HEK293 (cell line): Measurements from ENCODE around the gene SCAF1.

Experiments
- CTCF ChIA-PET: fragments of 350-600 bp; formaldehyde crosslinking; extraction: SDS; loops from one replicate; lab custom pipeline; 2021; ENCODE audit warnings: antibody characterized with exemption; lab: Yijun Ruan, JAX
- POLR2A ChIA-PET: fragments of 300-600 bp; formaldehyde crosslinking; extraction: SDS; loops from one replicate; lab custom pipeline; 2020; ENCODE audit warnings: antibody characterized with exemption, inconsistent platforms; lab: Yijun Ruan, JAX
- H3K27ac ChIP-seq: fragments of 200-500 bp; sonication (Bioruptor generic); 2 replicates; pipeline ENCODE4 v1.5.1; 2014; ENCODE audit warnings: low read depth, low read length, control low read depth, inconsistent platforms; ENCODE audit errors: extremely low read depth
- H3K36me3 ChIP-seq, 2 experiments: fragments of 200-500 bp in 1 of 2; sonication (Bioruptor generic) in 1 of 2; 1 replicate in 1 of 2; 2 replicates in 1 of 2; pipeline ENCODE4 v1.5.1; 2014 to 2017; ENCODE audit warnings: inconsistent platforms in 2 of 2, low read length in 2 of 2; ENCODE audit not compliant: control insufficient read depth in 2 of 2, insufficient read depth in 1 of 2
- H3K4me1 ChIP-seq: fragments of 200-500 bp; sonication (Bioruptor generic); 2 replicates; pipeline ENCODE4 v1.5.1; 2014; ENCODE audit warnings: mild to moderate bottlenecking, low read length, inconsistent platforms; ENCODE audit not compliant: control insufficient read depth, insufficient read depth
- H3K4me3 ChIP-seq: 2 replicates; pipeline ENCODE4 v1.5.1; 2011; ENCODE audit warnings: low read depth, mild to moderate bottlenecking, control low read depth, low read length, moderate library complexity
- H3K9me3 ChIP-seq: fragments of 200-500 bp; sonication (Bioruptor generic); 2 replicates; pipeline ENCODE4 v1.5.1; 2014; ENCODE audit warnings: low read depth, low read length, inconsistent platforms; ENCODE audit not compliant: control insufficient read depth, insufficient read depth
- EGR2 ChIP-seq: fragments of 450-650 bp; formaldehyde crosslinking; IDR thresholded peaks from 2 replicates; pipeline ENCODE4 v1.5.1; 2016; ENCODE audit warnings: low read depth, missing biosample characterization, missing genetic modification characterization
- ELK4 ChIP-seq: IDR thresholded peaks from 2 replicates; pipeline ENCODE4 v1.6.1; 2011; ENCODE audit warnings: mild to moderate bottlenecking, low read depth, low read length, borderline replicate concordance
- KLF8 ChIP-seq: fragments of 450-650 bp; formaldehyde crosslinking; IDR thresholded peaks from 2 replicates; pipeline ENCODE4 v1.5.1; 2016; ENCODE audit warnings: missing biosample characterization, missing genetic modification characterization
- PATZ1 ChIP-seq: fragments of 450-650 bp; formaldehyde crosslinking; IDR thresholded peaks from 2 replicates; pipeline ENCODE4 v1.5.1; 2016; ENCODE audit warnings: missing biosample characterization, missing genetic modification characterization
- PBX3 ChIP-seq: sonication (generic); formaldehyde crosslinking; IDR thresholded peaks from 2 replicates; pipeline ENCODE4 v1.8.1; 2022; ENCODE audit warnings: mild to moderate bottlenecking, moderate library complexity, missing genetic modification reagents
- ZFP37 ChIP-seq: fragments of 450-650 bp; formaldehyde crosslinking; IDR thresholded peaks from 2 replicates; pipeline ENCODE4 v1.5.1; 2016; ENCODE audit warnings: missing biosample characterization, missing genetic modification characterization
- ZNF202 ChIP-seq: fragments of 450-650 bp; formaldehyde crosslinking; IDR thresholded peaks from 2 replicates; pipeline ENCODE4 v1.5.1; 2016; ENCODE audit warnings: missing biosample characterization, missing genetic modification characterization, borderline replicate concordance
- ZNF26 ChIP-seq: fragments of 450-650 bp; formaldehyde crosslinking; IDR thresholded peaks from 2 replicates; pipeline ENCODE4 v1.5.1; 2016; ENCODE audit warnings: missing biosample characterization, missing genetic modification characterization
- ZNF501 ChIP-seq: fragments of 450-650 bp; formaldehyde crosslinking; IDR thresholded peaks from 2 replicates; pipeline ENCODE4 v1.5.1; 2016; ENCODE audit warnings: missing biosample characterization, missing genetic modification characterization
- ZNF624 ChIP-seq: fragments of 450-650 bp; formaldehyde crosslinking; IDR thresholded peaks from 2 replicates; pipeline ENCODE4 v1.5.1; 2017; ENCODE audit warnings: missing biosample characterization, missing genetic modification characterization
- ZNF629 ChIP-seq: fragments of 450-650 bp; formaldehyde crosslinking; IDR thresholded peaks from 2 replicates; pipeline ENCODE4 v1.5.1; 2017; ENCODE audit warnings: missing biosample characterization, missing genetic modification characterization
- ZNF664 ChIP-seq: fragments of 450-650 bp; formaldehyde crosslinking; IDR thresholded peaks from 2 replicates; pipeline ENCODE4 v1.5.1; 2016; ENCODE audit warnings: missing biosample characterization, missing genetic modification characterization
- ZNF768 ChIP-seq: fragments of 450-650 bp; formaldehyde crosslinking; IDR thresholded peaks from 2 replicates; pipeline ENCODE4 v1.5.1; 2018; ENCODE audit warnings: missing biosample characterization, mild to moderate bottlenecking, missing genetic modification characterization
- ZNF792 ChIP-seq: fragments of 450-650 bp; formaldehyde crosslinking; IDR thresholded peaks from 2 replicates; pipeline ENCODE4 v1.5.1; 2016; ENCODE audit warnings: missing biosample characterization, missing genetic modification characterization
- ZNF837 ChIP-seq: fragments of 450-650 bp; formaldehyde crosslinking; IDR thresholded peaks from 2 replicates; pipeline ENCODE4 v1.5.1; 2016; ENCODE audit warnings: missing biosample characterization, missing genetic modification characterization
- ZNF843 ChIP-seq: fragments of 450-650 bp; formaldehyde crosslinking; IDR thresholded peaks from 2 replicates; pipeline ENCODE4 v1.5.1; 2016; ENCODE audit warnings: missing biosample characterization, missing genetic modification characterization
- ZSCAN30 ChIP-seq: fragments of 450-650 bp; IDR thresholded peaks from 2 replicates; pipeline ENCODE4 v1.5.1; 2018; ENCODE audit warnings: missing biosample characterization, mild to moderate bottlenecking, missing genetic modification characterization, moderate library complexity
- TF ChIP-seq, protein P1 (sequence below): fragments of 450-650 bp; formaldehyde crosslinking; conservative IDR thresholded peaks from 2 replicates; pipeline ENCODE4 v1.5.1; 2016; ENCODE audit warnings: low read depth, missing biosample characterization, missing genetic modification characterization
- TF ChIP-seq, protein P2 (sequence below): fragments of 450-650 bp; formaldehyde crosslinking; IDR thresholded peaks from 2 replicates; pipeline ENCODE4 v1.5.1; 2016; ENCODE audit warnings: missing biosample characterization, missing genetic modification characterization

SCAF1 gene

GRCh38 chr19:49672131-49672919 lies 30.3 kb downstream of the SCAF1 start (continued):
- TF ChIP-seq ELK4 (no peak), ZNF629 (tag by site-specific recombination) (peak; percentile 35; the same call in 1 of the 2 replicates), PBX3 (CRISPR knock-in tag) (0 out of 2 replicates have a peak, but pooled peaks have one; percentile 35), ZNF202 (tag by site-specific recombination) (no peak), PATZ1 (peak; percentile 92), ZNF501 (peak; percentile 84), ZNF837 (tag by site-specific recombination) (no peak), ZSCAN30 (tag by site-specific recombination) (no peak), ZFP37 (tag by site-specific recombination) (no peak; the same call in 1 of the 2 replicates), ZNF843 (tag by site-specific recombination) (peak; percentile 50; the same call in 1 of the 2 replicates), ZNF26 (tag by site-specific recombination) (no peak)
- TF ChIP-seq, protein P1, sequence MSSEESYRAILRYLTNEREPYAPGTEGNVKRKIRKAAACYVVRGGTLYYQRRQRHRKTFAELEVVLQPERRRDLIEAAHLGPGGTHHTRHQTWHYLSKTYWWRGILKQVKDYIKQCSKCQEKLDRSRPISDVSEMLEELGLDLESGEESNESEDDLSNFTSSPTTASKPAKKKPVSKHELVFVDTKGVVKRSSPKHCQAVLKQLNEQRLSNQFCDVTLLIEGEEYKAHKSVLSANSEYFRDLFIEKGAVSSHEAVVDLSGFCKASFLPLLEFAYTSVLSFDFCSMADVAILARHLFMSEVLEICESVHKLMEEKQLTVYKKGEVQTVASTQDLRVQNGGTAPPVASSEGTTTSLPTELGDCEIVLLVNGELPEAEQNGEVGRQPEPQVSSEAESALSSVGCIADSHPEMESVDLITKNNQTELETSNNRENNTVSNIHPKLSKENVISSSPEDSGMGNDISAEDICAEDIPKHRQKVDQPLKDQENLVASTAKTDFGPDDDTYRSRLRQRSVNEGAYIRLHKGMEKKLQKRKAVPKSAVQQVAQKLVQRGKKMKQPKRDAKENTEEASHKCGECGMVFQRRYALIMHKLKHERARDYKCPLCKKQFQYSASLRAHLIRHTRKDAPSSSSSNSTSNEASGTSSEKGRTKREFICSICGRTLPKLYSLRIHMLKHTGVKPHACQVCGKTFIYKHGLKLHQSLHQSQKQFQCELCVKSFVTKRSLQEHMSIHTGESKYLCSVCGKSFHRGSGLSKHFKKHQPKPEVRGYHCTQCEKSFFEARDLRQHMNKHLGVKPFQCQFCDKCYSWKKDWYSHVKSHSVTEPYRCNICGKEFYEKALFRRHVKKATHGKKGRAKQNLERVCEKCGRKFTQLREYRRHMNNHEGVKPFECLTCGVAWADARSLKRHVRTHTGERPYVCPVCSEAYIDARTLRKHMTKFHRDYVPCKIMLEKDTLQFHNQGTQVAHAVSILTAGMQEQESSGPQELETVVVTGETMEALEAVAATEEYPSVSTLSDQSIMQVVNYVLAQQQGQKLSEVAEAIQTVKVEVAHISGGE (tag by site-specific recombination), result no peak

DNA sequence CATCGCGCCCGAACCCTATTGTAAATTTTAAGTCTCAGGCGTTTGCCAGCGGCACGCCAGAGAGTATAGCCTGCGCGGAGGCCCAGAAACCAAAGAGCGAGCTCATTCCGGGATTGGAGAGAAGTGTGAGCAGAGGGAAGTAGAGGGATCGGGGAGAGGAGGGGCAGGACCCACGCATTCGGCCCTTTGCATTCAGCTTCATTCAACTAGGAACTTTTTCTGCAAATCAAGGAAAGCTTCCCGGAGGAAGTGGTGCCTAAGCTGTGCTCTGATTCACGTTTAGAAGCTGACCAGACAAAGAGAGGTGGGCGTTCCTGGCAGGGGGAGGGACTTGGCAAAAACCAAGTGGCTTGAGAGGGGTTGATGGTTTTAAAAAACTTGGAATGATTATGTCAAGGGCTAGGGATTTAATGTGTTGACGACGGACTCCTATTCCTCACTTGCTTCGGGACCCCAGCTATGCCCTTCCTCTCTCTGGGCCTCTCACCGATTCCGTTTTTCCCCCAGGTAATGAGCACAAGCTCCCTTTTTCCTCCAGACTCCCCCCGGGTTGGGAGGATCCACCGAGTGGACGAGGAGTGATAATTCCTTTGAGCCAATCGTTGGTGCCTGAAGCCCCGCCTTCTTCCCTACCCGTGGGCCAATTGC lies 34.3 kb downstream of the SCAF1 start:
- Histone ChIP-seq H3K36me3 (peaks cover 13 to 14% of the 10 kb centered on the region in 2 experiments; a peak in 2 of 3 replicates), H3K27ac (peak overlapping the region; percentile 94), H3K4me1 (peaks cover 23% of the 10 kb centered on the region), H3K4me3 (peak overlapping the region; percentile 46), H3K9me3 (no peaks in the 10 kb centered on the region)
- CTCF ChIA-PET, result interaction anchor here (0.6 to 4.4 kb wide), 11 partner anchors 12 to 203 kb away, joined by 3 to 27 read pairs (median 4); partner anchors contain the start of genes BCL2L12, IRF3 and PRRG2
- POLR2A ChIA-PET, result interaction anchor here (0.5 to 3.8 kb wide), 36 partner anchors 9 to 602 kb away, joined by 3 to 56 read pairs (median 5); partner anchors contain the start of genes ADM5, AKT1S1, ALDH16A1 and AP2A1
- TF ChIP-seq EGR2, result peak; percentile 31; the same call in 1 of the 2 replicates
- TF ChIP-seq ZNF624, result no peak
- TF ChIP-seq, protein P2, sequence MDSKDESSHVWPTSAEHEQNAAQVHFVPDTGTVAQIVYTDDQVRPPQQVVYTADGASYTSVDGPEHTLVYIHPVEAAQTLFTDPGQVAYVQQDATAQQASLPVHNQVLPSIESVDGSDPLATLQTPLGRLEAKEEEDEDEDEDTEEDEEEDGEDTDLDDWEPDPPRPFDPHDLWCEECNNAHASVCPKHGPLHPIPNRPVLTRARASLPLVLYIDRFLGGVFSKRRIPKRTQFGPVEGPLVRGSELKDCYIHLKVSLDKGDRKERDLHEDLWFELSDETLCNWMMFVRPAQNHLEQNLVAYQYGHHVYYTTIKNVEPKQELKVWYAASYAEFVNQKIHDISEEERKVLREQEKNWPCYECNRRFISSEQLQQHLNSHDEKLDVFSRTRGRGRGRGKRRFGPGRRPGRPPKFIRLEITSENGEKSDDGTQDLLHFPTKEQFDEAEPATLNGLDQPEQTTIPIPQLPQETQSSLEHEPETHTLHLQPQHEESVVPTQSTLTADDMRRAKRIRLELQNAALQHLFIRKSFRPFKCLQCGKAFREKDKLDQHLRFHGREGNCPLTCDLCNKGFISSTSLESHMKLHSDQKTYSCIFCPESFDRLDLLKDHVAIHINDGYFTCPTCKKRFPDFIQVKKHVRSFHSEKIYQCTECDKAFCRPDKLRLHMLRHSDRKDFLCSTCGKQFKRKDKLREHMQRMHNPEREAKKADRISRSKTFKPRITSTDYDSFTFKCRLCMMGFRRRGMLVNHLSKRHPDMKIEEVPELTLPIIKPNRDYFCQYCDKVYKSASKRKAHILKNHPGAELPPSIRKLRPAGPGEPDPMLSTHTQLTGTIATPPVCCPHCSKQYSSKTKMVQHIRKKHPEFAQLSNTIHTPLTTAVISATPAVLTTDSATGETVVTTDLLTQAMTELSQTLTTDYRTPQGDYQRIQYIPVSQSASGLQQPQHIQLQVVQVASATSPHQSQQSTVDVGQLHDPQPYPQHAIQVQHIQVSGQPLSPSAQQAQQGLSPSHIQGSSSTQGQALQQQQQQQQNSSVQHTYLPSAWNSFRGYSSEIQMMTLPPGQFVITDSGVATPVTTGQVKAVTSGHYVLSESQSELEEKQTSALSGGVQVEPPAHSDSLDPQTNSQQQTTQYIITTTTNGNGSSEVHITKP (tag by site-specific recombination), result peak; percentile 100
- TF ChIP-seq ZNF768 (tag by site-specific recombination), result peak; percentile 96
- TF ChIP-seq ZNF792 (tag by site-specific recombination), result 0 out of 2 replicates have a peak, but pooled peaks have one; percentile 58
- TF ChIP-seq ZSCAN30 (tag by site-specific recombination), result peak; percentile 22; the same call in 1 of the 2 replicates
- peak; percentile 78 for TF ChIP-seq KLF8 (tag by site-specific recombination)
- TF ChIP-seq ZNF664 (tag by site-specific recombination), result peak; percentile 95
